Measurements from ENCODE around the gene WNT16.
"Not testable (repeated sequence)": the region's sequence is repeated elsewhere in the genome, so short reads cannot be mapped to it uniquely, and the experiment has no call there.

Gene WNT16

DNA sequence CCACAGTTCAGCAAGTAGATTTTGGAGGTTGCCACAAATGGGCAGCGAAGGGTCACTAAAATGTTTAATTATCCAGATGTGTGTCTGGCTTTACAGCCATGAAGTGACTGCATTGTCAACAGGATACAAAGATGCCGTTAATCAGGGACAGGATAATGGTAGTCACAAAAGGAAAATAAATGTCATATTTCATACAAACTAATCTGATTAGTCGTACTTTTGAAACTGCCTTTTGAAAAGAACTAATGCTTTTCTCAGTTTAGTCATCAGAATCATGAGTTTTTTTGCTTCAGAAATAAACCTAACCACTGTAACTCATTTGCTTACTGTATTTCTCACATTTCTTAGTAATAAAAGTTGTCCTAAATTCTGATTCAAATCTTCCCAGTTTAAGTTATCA lies 22.2 kb upstream of the WNT16 start:
- DNase-seq (ENCODE audit: low read depth in 2 of 2), result no peak

- no peak for DNase-seq (ENCODE audit: low read depth in 2 of 2)
Measured at GRCh38 chr7:121307021-121307574, 21.7 kb upstream of the WNT16 start.

DNA sequence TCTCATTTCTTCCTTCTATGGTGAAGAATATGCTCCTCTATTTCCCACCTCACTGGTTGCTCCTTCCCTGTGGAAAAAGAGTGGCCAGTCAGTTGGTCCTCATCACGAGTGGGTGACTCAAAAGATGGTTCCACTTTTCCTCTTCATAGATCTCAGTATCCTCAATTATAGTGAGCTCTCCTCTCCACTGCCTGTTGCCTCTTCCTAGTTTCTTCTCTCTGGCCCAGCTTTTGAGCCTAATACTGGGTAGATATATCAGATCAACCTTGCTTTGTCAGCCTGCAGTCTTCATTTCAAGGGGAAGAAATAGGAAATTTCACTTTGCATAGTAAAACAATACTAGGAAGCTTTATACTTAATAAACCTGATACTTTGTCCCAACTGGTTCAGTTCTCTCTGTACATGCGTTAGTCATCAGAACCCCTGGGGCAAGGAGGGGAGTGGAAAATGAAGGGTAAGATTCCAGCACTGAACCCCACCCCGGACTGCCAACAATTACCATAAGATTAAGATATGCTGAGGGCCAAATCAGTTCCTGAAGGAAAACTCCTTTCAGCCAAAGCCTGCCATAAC lies 15.5 kb upstream of the WNT16 start:
- DNase-seq (ENCODE audit: low read depth in 2 of 2), result no peak

- DNase-seq (ENCODE audit: low read depth in 2 of 2), result no peak
Measured at GRCh38 chr7:121313793-121314676, 14.8 kb upstream of the WNT16 start.

DNA sequence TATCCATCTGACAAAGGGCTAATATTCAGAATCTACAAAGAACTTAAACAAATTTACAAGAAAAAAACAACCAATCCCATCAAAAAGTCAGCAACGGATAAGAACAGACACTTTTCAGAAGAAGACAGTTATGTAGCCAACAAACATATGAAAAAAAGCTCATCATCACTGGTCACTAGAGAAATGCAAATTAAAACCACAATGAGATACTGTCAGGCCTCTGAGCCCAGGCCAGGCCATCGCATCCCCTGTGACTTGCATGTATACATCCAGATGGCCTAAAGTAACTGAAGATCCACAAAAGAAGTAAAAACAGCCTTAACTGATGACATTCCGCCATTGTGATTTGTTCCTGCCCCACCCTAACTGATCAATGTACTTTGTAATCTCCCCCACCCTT lies 13.6 kb upstream of the WNT16 start:
- not testable (repeated sequence) for DNase-seq (ENCODE audit: low read depth in 2 of 2)

DNA sequence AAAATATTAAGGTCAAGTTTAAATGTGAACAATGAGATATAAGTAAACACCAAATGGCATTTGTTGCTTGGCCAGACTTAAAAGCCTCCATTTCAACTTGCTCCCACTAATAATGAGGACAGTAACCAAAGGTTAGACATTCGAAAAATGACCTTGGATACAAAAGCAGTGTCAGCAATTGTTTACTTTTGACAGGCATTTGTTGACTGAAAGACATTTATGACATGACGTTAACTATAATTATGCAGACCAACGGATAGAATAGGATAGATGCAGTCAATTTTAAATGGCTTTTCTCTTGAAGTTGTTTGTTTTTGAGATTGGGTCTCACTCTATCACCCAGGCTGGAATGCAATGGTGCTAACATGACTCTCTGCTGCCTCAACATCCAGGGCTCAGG lies 6.3 kb upstream of the WNT16 start:
- DNase-seq (ENCODE audit: low read depth in 2 of 2), result no peak

GRCh38 chr7:121323515-121324302 lies 5.1 kb upstream of the WNT16 start:
- no peak for DNase-seq (ENCODE audit: low read depth in 2 of 2)

DNA sequence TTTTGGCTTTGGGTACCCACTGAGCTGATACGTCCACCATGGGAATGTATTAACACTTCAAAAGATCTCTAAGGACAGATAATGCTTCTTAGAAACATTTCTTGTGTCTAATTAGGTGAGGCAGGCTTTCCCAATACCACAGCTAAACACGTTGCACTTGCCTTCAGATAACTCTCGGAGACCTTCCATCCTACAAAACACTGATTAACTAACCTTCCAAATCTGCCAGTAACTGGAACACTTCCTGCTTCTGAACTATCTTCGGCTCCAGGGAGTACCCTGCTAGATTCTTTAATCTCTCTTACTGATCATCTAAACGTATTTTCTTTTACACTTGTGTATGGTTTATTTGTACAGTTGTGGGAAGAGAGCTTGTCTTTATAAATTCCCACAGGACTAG lies 1.1 kb upstream of the WNT16 start:
- DNase-seq (ENCODE audit: low read depth in 2 of 2), result no peak

DNA sequence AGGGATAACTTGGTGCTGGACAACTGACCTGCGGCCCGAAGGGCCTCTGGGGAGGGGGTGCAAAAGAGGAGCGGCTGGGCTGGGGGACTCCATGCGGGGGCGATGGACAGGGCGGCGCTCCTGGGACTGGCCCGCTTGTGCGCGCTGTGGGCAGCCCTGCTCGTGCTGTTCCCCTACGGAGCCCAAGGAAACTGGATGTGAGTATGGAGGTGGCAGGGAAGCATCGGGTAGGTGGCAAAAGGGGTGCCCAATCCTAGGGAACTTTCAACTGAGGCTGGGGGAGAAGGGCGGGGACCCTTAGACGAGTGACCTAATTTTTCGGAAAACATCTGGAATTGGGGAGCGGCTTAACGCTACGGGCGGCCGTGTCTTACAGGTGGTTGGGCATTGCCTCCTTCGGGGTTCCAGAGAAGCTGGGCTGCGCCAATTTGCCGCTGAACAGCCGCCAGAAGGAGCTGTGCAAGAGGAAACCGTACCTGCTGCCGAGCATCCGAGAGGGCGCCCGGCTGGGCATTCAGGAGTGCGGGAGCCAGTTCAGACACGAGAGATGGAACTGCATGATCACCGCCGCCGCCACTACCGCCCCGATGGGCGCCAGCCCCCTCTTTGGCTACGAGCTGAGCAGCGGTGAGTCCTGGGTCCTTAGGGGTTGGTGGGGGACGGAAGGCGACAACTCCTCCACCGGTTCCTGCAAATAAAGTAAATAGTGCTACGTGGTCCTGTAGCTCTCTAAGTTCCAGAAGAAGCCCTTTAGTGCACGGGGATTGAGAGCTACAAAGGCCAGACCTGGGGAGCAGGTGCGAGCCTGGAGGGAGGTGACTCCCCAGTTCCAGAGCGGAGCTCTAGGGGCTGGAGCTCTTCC lies 622 bp downstream of the WNT16 start:
- DNase-seq (ENCODE audit: low read depth in 2 of 2), result peak in 1 of 2 experiments; percentile 6

DNA sequence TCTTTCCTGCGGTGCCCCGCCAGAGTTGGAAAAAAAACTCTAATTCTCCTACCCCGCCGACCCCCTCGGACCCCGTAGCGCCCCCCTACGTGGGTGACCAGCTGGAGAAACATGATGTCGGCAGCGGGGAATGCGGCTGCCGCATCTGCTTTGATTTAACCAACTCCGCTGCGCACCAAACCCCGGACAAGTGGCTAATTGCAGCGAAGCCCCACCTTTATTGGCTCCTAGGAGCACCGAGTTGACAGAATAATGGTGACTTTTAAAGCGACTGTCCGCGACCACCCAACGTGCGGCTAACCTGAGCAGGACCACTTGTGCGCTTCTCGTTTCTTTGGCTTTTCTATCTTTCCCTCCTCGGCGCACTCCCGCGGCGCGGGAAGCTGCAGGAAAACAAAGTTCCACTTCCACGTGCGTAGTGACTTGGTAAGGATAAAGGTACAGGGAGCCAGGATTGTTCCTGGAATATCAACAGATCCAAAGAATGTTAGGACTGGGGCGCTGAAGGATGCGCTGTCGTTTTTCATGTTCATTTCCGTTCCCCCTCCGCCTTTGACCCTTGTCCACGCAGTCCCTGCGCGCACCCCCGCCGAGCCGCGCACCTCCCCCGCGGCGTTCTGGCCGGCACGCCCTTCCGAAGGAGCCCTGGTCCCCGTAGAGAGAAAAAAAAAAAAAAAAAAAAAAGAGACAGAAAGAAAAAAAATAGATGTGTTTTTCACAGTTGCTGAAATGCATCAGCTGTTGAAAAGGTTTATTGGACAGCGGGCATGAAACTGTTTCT lies 1.4 kb downstream of the WNT16 start:
- DNase-seq (ENCODE audit: low read depth in 2 of 2), result no peak

DNA sequence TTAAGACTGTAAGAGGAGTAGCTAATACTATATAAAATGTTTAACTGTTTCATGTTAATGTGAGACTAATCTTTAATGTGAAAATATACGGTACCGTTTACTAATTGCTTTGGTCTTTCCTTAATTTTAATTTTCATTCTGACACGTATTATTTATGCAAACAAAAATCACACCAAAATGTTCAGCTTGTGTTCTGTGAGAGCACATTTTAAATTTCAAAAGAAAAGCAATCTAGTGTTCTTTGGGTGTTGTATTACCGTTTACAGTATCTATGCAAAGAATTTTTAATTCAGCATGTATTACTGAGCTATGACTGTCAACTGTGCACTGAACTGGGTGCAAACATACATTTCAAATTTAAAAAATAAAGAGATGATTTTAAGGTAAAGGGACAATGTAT lies 2.2 kb downstream of the WNT16 start:
- DNase-seq (ENCODE audit: low read depth in 2 of 2), result no peak

- no peak for DNase-seq (ENCODE audit: low read depth in 2 of 2)
Measured at GRCh38 chr7:121331574-121331973, 2.8 kb downstream of the WNT16 start.

GRCh38 chr7:121334376-121334775 lies 5.6 kb downstream of the WNT16 start:
- DNase-seq (ENCODE audit: low read depth in 2 of 2), result no peak

DNA sequence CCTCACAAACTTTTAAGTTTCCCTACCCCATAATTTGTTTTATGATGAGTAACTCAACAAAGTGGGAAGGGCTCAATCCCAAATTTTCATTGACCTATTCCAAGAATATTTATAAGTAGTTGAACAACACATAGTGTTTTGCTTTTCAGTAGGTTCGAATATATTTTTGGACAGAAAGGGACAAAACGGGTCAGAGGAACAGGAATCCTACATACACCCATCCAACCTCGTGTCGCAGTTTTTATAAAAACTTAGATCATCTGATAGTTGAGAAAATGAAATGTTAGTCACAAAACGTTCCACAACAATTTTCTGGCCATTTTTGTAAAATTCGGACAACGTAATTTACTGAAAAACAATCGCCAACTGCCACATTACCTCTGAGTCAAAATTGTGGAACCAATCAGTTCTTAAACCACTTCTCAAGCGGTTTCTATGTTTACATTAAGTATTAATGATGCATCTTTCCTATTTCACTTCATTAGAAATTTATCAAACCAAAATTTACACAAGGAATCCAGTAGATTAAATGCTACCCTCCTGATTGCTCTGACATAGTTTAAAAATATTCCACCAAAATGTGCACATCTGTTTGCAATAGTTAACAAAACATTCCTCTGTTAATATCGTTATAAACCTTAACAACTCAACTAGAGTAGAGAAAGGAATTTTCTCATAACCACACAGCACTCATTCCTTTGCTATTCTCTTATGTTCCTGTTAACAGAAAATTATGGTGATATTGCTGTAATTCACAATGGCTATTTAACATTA lies 6.3 kb downstream of the WNT16 start:
- no peak for DNase-seq (ENCODE audit: low read depth in 2 of 2)

DNA sequence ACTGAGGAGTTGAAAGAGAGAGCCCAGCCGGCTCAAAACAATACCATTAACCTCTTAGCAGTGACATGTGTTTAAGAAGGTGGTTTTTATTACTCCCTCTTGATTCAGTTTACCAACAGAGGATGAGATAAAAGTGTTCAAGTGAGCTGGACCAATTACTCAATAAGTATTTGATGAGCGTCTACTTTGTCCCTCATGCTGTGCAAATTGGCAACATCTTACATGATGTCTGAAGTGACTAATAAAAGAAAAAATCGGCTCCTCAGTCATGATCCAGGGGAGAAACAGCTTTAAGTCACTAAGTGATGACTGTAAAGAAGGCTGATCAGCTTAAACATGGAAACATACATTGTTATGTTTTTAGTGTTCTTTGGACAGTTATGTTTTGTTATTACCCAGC lies 7.8 kb downstream of the WNT16 start:
- DNase-seq (ENCODE audit: low read depth in 2 of 2), result no peak

DNA sequence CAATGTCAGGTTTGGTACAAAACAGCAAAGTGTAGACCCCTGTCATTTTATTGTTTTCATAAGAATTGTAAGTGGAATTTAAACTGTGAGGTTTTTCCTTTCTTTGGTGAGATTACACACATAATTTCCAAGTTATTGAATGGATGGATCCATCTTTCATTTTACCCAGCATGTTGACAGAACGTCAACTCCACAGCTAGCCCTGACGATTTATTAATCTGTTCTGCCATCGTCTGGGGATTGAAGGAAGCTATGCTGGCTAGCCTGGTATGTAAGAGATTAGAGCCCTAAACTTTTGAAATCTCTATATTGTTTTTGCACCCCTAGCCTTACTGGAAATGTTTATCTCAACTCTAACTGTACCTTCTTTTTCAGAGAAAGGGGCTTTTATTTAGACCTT lies 8.6 kb downstream of the WNT16 start:
- no peak for DNase-seq (ENCODE audit: low read depth in 2 of 2)

- DNase-seq (ENCODE audit: low read depth in 2 of 2), result no peak
Measured at GRCh38 chr7:121339082-121339481, 10.3 kb downstream of the WNT16 start.

- DNase-seq (ENCODE audit: low read depth in 2 of 2), result no peak
Measured at GRCh38 chr7:121341933-121342332, 13.1 kb downstream of the WNT16 start.

DNA sequence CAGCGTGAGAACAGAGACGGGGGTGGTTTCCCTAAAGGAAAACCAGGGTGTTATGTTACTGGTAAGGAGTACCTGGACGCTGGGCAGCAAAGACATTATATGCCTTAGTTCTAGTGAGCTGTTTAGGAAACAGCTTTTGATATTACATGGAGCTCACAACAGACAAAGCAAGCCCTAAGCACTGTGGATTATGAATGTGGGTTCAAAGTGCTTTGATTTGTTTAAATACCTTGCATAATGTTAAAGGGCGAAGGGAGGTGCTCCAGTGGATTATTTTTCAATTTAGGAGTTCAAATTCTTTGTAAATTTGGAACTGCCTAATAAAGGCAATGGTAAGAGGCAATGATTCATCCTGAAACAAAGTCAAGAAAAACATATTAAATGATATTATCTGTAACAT lies 13.8 kb downstream of the WNT16 start:
- DNase-seq (ENCODE audit: low read depth in 2 of 2), result no peak

GRCh38 chr7:121343302-121343701 lies 14.5 kb downstream of the WNT16 start:
- no peak for DNase-seq (ENCODE audit: low read depth in 2 of 2)

All from stimulated activated CD4-positive, alpha-beta T cell treated with anti-CD3 and anti-CD28 coated beads, Interleukin-12 subunit alpha, Interleukin-12 subunit beta, amount 100 ng/mL, for 24 hours (primary cell).